ENCODE data around the gene MTCL1. TPM values are rescaled to one million over a fixed set of nuclear protein-coding genes. Genes with fewer than 3 reads are reported as not detected.

The MTCL1 gene
- total and polyA plus RNA-seq, 9 of the 15 experiments (the other 6 are each of a cell fraction or from before 2014, with no cell fraction given) = 0.21 to 7.4 (median 3.7) TPM

DNA sequence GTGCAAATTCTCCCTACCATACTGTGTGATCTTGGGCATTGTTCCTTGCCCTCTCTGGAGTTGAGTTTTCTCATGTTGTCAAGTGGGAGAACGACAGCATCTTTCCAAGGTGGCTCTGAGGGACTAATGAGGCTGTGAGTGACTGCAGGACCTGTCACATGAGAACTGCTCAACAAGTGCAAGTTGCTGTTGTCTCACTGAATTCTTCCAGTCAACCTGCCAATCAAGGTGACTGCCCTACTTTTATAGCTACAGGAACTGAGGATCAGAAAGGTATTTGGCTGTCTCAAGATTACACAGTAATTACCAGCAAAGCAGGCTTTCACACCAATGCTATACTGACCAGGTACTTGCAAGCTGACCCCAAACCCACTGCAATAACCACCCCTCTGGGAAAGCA, 137.6 kb downstream of the MTCL1 start:
- CTCF ChIA-PET (ENCODE audit: low intra/inter-chr PET ratio) = no interaction called here
- Histone ChIP-seq H3K9ac (ENCODE audit: insufficient read depth in 1 of 2, low read depth in 2 of 2, low read length in 2 of 2) (no peak overlapping the region), H3K27ac (ENCODE audit: extremely low read depth, low read depth, low read length) (no peak overlapping the region), H3K79me2 (ENCODE audit: control insufficient read depth, insufficient read depth, low read length) (no peaks in the 10 kb centered on the region), H3K9me3 (replicated peaks; ENCODE audit: control insufficient read depth, insufficient read depth, low read depth, low read length) (no peaks in the 10 kb centered on the region), H4K20me1 (replicated peaks; ENCODE audit: control insufficient read depth, insufficient read depth, low read length) (no peaks in the 10 kb centered on the region), H3K4me3 (no peak overlapping the region), H2AFZ (ENCODE audit: low read depth, low read length) (no peak overlapping the region), H3K9me1 (ENCODE audit: control insufficient read depth, insufficient read depth, low read length) (no peaks in the 10 kb centered on the region), H3K27me3 (ENCODE audit: control insufficient read depth in 2 of 2, insufficient read depth in 2 of 2, low read length in 2 of 2) (peaks cover 33 to 53% of the 10 kb centered on the region in 2 experiments), H3K4me2 (ENCODE audit: insufficient read depth, low read length) (no peak overlapping the region), H3K4me1 (replicated peaks in 1 of 2; ENCODE audit: control insufficient read depth in 2 of 2, insufficient read depth in 2 of 2, low read length in 2 of 2) (no peaks in the 10 kb centered on the region), H3K36me3 (ENCODE audit: control insufficient read depth, insufficient read depth, low read length) (no peaks in the 10 kb centered on the region)
- FAIRE-seq = no peak
- BruUV-seq (replicated peaks) = no TSS peak
- TF ChIP-seq, protein P1, sequence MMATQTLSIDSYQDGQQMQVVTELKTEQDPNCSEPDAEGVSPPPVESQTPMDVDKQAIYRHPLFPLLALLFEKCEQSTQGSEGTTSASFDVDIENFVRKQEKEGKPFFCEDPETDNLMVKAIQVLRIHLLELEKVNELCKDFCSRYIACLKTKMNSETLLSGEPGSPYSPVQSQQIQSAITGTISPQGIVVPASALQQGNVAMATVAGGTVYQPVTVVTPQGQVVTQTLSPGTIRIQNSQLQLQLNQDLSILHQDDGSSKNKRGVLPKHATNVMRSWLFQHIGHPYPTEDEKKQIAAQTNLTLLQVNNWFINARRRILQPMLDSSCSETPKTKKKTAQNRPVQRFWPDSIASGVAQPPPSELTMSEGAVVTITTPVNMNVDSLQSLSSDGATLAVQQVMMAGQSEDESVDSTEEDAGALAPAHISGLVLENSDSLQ (IDR thresholded peaks at IDR 0.05) = peak; percentile 35
- peak; percentile 1; the same call in 1 of the 2 replicates for TF ChIP-seq PHF8 (IDR thresholded peaks at IDR 0.05; ENCODE audit: borderline replicate concordance, low read length)
- TF ChIP-seq, protein P2, sequence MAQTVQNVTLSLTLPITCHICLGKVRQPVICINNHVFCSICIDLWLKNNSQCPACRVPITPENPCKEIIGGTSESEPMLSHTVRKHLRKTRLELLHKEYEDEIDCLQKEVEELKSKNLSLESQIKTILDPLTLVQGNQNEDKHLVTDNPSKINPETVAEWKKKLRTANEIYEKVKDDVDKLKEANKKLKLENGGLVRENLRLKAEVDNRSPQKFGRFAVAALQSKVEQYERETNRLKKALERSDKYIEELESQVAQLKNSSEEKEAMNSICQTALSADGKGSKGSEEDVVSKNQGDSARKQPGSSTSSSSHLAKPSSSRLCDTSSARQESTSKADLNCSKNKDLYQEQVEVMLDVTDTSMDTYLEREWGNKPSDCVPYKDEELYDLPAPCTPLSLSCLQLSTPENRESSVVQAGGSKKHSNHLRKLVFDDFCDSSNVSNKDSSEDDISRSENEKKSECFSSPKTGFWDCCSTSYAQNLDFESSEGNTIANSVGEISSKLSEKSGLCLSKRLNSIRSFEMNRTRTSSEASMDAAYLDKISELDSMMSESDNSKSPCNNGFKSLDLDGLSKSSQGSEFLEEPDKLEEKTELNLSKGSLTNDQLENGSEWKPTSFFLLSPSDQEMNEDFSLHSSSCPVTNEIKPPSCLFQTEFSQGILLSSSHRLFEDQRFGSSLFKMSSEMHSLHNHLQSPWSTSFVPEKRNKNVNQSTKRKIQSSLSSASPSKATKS (CRISPR knock-in tag; IDR thresholded peaks at IDR 0.05) = no peak
- WGBS (ENCODE audit: insufficient coverage, low coverage, missing lambda C conversion rate) = 0% methylated on average over 1 of the region's 1 CpG
- POLR2A ChIA-PET = interaction anchor here (2.3 kb wide), 1 partner anchor 11 kb away, joined by 19 read pairs; no protein-coding TSS in a partner anchor
- no peak for ATAC-seq
- intact Hi-C loops (cut with micrococcal nuclease) (no loop called here), in situ Hi-C loops (cut with MboI) (no loop called here)
- no peak for DNase-seq (ENCODE audit: extremely low read depth in 1 of 4, low spot score in 3 of 4)

Data from K562 (cell line).